HCT116 (cell line): Measurements from ENCODE around the gene ERMARD.

Experiments
- CBX3 ChIP-seq: IDR thresholded peaks from 2 replicates; pipeline ENCODE4 v1.6.1; 2012; ENCODE audit warnings: low read depth
- CTCF ChIP-seq, 3 experiments: fragments of 200-600 bp in 1 of 3; sonication (generic) in 1 of 3; IDR thresholded peaks in 2 of 3; conservative IDR thresholded peaks in 1 of 3; 2 replicates each; pipeline ENCODE4 v1.5.1; 2012 to 2017; ENCODE audit warnings: low read depth in 2 of 3, low read length in 2 of 3, antibody characterized with exemption in 1 of 3, borderline replicate concordance in 1 of 3, control low read depth in 1 of 3, mild to moderate bottlenecking in 1 of 3, mixed read lengths in 1 of 3, mixed run types in 1 of 3, moderate library complexity in 1 of 3; ENCODE audit not compliant: insufficient read depth in 1 of 3
- EZH2 ChIP-seq: fragments of 200-600 bp; sonication (generic); IDR thresholded peaks from 2 replicates; pipeline ENCODE4 v1.6.1; 2017; ENCODE audit warnings: antibody characterized with exemption, mixed run types
- FOSL1 ChIP-seq: IDR thresholded peaks from 2 replicates; pipeline ENCODE4 v1.6.1; 2012; ENCODE audit warnings: low read depth
- MAX ChIP-seq: IDR thresholded peaks from 2 replicates; pipeline ENCODE4 v1.6.1; 2012
- REST ChIP-seq: IDR thresholded peaks from 2 replicates; pipeline ENCODE4 v1.6.1; 2012; ENCODE audit warnings: low read depth
- YY1 ChIP-seq: IDR thresholded peaks from 2 replicates; pipeline ENCODE4 v1.6.1; 2011; ENCODE audit warnings: low read length, low read depth, moderate library complexity, mild to moderate bottlenecking; ENCODE audit not compliant: insufficient replicate concordance; ENCODE audit errors: extremely low read depth
- ZFX ChIP-seq: fragments of 450-650 bp; IDR thresholded peaks from 2 replicates; pipeline ENCODE4 v1.6.1; 2017

GRCh38 chr6:169793408-169793807 is 42.0 kb downstream of the ERMARD start:
- TF ChIP-seq FOSL1 (no peak), EZH2 (no peak), CTCF (IDR thresholded peaks at IDR 0.05 in 2 of 3, conservative IDR thresholded peaks at IDR 0.05 in 1 of 3; ENCODE audit: borderline replicate concordance in 1 of 3, insufficient read depth in 1 of 3, low read depth in 2 of 3, low read length in 2 of 3) (no peak), MAX (no peak), ZFX (no peak), CBX3 (no peak), YY1 (no peak), REST (no peak)
